Measurements from ENCODE around the gene FERMT2.

FERMT2 gene

DNA sequence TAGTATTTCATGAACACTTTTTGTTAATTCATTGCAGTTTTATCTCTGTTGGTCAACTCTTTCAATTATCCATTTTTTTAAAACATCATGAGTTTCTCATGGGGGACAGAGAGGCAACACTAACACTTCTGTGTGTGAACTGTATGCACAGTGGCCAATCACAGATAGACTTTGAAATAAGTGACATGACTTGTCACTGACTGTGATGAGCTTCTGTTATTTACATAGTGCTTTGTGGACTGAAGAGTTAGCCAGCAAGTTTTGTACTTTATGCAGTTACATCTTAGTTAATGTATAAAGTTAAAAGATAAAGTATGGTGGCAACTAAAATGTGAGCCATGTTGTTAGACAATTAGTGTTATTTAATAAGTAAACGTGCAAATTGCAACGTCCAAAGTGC, 16.1 kb downstream of the FERMT2 start:
- TF ChIP-seq YY1 (IDR thresholded peaks at IDR 0.05; ENCODE audit: low read depth) (no peak), FOXM1 (IDR thresholded peaks at IDR 0.05; ENCODE audit: borderline replicate concordance, low read depth) (no peak), CREB1 (IDR thresholded peaks at IDR 0.05; ENCODE audit: low read depth) (no peak)

DNA sequence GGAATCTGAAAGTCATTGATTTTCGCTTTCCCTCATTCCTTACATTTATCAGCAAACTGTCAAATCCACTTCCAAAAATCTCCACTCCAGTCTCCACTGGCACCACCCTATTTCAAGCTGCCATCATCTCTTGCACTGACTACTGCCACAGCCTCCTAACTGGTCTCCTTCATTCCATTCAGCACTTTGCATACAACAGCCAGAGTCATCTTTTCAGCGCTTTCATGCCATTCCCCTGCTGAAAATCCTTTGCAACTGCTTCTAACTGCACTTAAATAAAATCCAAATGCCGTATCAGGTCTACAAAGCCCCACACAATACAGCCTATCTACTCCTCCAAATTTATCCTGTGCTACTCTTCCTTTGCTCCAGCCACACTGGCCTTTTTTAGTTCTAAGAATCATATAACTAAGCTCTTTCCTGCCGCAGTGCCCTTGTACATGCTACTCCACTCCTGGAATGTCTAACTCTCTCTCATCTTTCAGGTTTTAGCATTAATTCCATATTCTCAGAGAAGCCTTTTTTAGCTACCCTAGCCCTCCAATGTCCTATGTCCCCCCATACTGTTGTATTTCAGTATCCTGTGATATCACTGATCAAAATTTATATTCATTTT, 21.6 kb downstream of the FERMT2 start:
- TF ChIP-seq, protein P1, sequence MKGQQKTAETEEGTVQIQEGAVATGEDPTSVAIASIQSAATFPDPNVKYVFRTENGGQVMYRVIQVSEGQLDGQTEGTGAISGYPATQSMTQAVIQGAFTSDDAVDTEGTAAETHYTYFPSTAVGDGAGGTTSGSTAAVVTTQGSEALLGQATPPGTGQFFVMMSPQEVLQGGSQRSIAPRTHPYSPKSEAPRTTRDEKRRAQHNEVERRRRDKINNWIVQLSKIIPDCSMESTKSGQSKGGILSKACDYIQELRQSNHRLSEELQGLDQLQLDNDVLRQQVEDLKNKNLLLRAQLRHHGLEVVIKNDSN (IDR thresholded peaks at IDR 0.05): no peak
- TF ChIP-seq ZBTB7A (IDR thresholded peaks at IDR 0.05; ENCODE audit: low read depth): no peak
- no peak for TF ChIP-seq CREB1 (IDR thresholded peaks at IDR 0.05; ENCODE audit: low read depth)
- no peak for TF ChIP-seq YY1 (IDR thresholded peaks at IDR 0.05; ENCODE audit: low read depth)
- no peak for TF ChIP-seq EGR1 (IDR thresholded peaks at IDR 0.05)
- TF ChIP-seq CEBPB (IDR thresholded peaks at IDR 0.05): no peak
- no peak for TF ChIP-seq NFIC (IDR thresholded peaks at IDR 0.05)
- TF ChIP-seq EP300 (IDR thresholded peaks at IDR 0.05; ENCODE audit: borderline replicate concordance): no peak
- no peak for TF ChIP-seq FOXM1 (IDR thresholded peaks at IDR 0.05; ENCODE audit: borderline replicate concordance, low read depth)
- TF ChIP-seq RAD21 (IDR thresholded peaks at IDR 0.05; ENCODE audit: low read depth): no peak

DNA sequence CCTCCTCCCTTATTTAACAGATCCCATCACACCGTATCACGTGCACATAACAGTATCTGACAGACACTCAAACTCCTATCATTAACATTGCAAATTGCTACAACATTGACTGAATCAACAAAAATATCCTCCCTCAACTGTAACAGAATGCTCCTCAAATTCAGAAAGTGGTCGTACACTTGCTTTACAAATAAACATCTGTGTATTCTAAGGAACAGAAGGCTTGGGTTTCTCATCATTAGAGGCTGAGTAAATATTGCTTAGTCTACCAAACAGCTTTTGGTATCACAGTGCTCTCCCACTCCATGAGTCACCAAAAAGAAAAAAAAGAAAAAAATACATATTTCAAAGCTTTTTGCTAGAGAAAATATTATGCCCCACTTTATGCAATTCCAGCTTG, 23.9 kb downstream of the FERMT2 start:
- no peak for TF ChIP-seq ZBTB7A (IDR thresholded peaks at IDR 0.05; ENCODE audit: low read depth)
- no peak for TF ChIP-seq TCF12 (IDR thresholded peaks at IDR 0.05; ENCODE audit: low read depth)
- TF ChIP-seq TAF1 (IDR thresholded peaks at IDR 0.05; ENCODE audit: low read depth): no peak
- TF ChIP-seq EGR1 (IDR thresholded peaks at IDR 0.05): no peak
- TF ChIP-seq, protein P1 (IDR thresholded peaks at IDR 0.05): no peak
- TF ChIP-seq, protein P2, sequence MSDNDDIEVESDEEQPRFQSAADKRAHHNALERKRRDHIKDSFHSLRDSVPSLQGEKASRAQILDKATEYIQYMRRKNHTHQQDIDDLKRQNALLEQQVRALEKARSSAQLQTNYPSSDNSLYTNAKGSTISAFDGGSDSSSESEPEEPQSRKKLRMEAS (IDR thresholded peaks at IDR 0.05): no peak
- TF ChIP-seq EP300 (IDR thresholded peaks at IDR 0.05; ENCODE audit: borderline replicate concordance): no peak
- no peak for TF ChIP-seq NFIC (IDR thresholded peaks at IDR 0.05)

DNA sequence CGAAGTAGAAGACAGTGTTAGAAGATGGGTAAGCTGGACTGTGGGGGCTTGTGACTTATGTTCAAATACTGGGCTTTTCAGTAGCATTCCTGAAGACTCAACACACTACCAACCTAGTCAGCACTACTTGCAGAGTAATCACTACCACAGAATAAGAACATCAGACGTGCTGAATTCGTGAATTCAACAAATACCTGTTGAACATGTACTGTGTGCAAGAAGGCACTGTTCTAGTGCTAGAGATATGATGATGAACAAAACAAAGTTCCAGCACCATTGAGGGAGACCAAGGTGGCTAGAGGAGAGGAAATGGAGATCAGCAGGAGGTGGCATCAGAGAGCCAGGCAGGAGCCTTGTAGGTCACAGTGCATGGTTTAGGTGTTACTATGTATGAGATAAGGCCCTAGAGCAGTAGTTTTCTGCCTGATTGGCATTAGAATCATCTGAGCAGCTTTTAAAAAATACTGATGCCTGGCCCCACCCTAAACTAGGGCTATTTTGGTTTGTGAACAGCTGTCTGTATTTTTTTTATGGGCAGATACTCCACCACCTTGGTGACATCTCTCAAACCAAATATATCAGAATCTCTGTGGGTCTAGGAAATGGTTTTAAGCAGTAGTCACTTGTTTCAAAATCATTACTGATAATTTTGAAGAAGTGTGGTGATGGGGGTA, 26.8 kb downstream of the FERMT2 start:
- peak; percentile 59 for TF ChIP-seq RAD21 (IDR thresholded peaks at IDR 0.05; ENCODE audit: low read depth)
- TF ChIP-seq, protein P3, sequence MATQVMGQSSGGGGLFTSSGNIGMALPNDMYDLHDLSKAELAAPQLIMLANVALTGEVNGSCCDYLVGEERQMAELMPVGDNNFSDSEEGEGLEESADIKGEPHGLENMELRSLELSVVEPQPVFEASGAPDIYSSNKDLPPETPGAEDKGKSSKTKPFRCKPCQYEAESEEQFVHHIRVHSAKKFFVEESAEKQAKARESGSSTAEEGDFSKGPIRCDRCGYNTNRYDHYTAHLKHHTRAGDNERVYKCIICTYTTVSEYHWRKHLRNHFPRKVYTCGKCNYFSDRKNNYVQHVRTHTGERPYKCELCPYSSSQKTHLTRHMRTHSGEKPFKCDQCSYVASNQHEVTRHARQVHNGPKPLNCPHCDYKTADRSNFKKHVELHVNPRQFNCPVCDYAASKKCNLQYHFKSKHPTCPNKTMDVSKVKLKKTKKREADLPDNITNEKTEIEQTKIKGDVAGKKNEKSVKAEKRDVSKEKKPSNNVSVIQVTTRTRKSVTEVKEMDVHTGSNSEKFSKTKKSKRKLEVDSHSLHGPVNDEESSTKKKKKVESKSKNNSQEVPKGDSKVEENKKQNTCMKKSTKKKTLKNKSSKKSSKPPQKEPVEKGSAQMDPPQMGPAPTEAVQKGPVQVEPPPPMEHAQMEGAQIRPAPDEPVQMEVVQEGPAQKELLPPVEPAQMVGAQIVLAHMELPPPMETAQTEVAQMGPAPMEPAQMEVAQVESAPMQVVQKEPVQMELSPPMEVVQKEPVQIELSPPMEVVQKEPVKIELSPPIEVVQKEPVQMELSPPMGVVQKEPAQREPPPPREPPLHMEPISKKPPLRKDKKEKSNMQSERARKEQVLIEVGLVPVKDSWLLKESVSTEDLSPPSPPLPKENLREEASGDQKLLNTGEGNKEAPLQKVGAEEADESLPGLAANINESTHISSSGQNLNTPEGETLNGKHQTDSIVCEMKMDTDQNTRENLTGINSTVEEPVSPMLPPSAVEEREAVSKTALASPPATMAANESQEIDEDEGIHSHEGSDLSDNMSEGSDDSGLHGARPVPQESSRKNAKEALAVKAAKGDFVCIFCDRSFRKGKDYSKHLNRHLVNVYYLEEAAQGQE (IDR thresholded peaks at IDR 0.05; ENCODE audit: low read depth): no peak
- no peak for TF ChIP-seq TEAD4 (IDR thresholded peaks at IDR 0.05)

DNA sequence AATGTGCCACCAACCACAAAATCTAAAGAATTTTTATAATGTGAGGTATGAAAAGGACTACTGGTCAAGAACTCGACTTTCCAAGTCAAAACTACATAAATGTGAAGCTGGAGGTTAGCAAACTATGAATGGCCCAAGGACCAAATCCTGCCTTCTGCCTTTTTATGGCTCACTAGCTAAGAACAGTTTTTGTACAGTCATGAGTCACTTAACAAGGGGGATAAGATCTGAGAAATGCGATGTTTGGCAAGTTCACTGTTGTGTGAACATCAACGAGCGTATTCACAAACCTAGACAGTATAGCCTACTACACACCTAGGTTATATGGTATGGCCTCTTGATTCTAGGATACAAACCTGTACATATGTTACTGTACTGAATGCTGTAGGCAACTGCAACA, 28.2 kb downstream of the FERMT2 start:
- TF ChIP-seq, protein P3 (IDR thresholded peaks at IDR 0.05; ENCODE audit: low read depth): no peak
- TF ChIP-seq RAD21 (IDR thresholded peaks at IDR 0.05; ENCODE audit: low read depth): no peak
- TF ChIP-seq YY1 (IDR thresholded peaks at IDR 0.05; ENCODE audit: low read depth): no peak
- TF ChIP-seq TAF1 (IDR thresholded peaks at IDR 0.05; ENCODE audit: low read depth): no peak
- no peak for TF ChIP-seq EP300 (IDR thresholded peaks at IDR 0.05; ENCODE audit: borderline replicate concordance)
- TF ChIP-seq EGR1 (IDR thresholded peaks at IDR 0.05): no peak
- TF ChIP-seq, protein P1 (IDR thresholded peaks at IDR 0.05): no peak
- TF ChIP-seq FOXM1 (IDR thresholded peaks at IDR 0.05; ENCODE audit: borderline replicate concordance, low read depth): no peak
- no peak for TF ChIP-seq TEAD4 (IDR thresholded peaks at IDR 0.05)
- TF ChIP-seq ZBTB7A (IDR thresholded peaks at IDR 0.05; ENCODE audit: low read depth): no peak
- TF ChIP-seq CEBPB (IDR thresholded peaks at IDR 0.05): no peak
- TF ChIP-seq, protein P2 (IDR thresholded peaks at IDR 0.05): no peak
- no peak for TF ChIP-seq CREB1 (IDR thresholded peaks at IDR 0.05; ENCODE audit: low read depth)

DNA sequence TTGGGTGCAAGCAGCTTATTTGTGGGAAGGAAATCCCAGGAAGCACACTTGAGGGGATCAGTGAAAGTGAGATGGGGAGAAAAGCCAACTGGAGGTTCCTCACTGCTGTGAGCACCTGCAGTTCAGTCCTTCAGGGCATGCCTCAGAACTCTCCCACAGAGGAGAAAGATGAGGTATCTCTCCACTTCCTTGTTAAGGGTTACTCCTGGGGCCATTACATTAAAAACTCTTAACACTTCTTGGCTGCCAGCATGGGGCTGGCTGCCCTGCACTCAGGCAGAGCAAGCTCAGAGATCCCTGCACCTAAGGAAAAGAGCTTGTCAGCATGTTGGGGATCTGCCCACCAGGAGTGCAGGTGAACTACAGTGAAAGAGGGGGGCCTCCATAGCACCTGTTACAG, 28.8 kb downstream of the FERMT2 start:
- TF ChIP-seq NFIC (IDR thresholded peaks at IDR 0.05) (no peak), EGR1 (IDR thresholded peaks at IDR 0.05) (no peak), TEAD4 (IDR thresholded peaks at IDR 0.05) (no peak), CREB1 (IDR thresholded peaks at IDR 0.05; ENCODE audit: low read depth) (no peak), CEBPB (IDR thresholded peaks at IDR 0.05) (no peak), FOXM1 (IDR thresholded peaks at IDR 0.05; ENCODE audit: borderline replicate concordance, low read depth) (no peak), TCF12 (IDR thresholded peaks at IDR 0.05; ENCODE audit: low read depth) (no peak), YY1 (IDR thresholded peaks at IDR 0.05; ENCODE audit: low read depth) (no peak), TAF1 (IDR thresholded peaks at IDR 0.05; ENCODE audit: low read depth) (no peak), RAD21 (IDR thresholded peaks at IDR 0.05; ENCODE audit: low read depth) (no peak), ZBTB7A (IDR thresholded peaks at IDR 0.05; ENCODE audit: low read depth) (no peak), EP300 (IDR thresholded peaks at IDR 0.05; ENCODE audit: borderline replicate concordance) (no peak)
- TF ChIP-seq, protein P3 (IDR thresholded peaks at IDR 0.05; ENCODE audit: low read depth): no peak
- TF ChIP-seq, protein P2 (IDR thresholded peaks at IDR 0.05): no peak
- TF ChIP-seq, protein P1 (IDR thresholded peaks at IDR 0.05): no peak
